Right atrium auricular region (tissue), 2 donors: Measurements from ENCODE around the gene CDH13. TPM values are rescaled to one million over a fixed set of nuclear protein-coding genes. Genes with fewer than 3 reads are reported as not detected.

ENCODE experiments used
- DNase-seq: peaks from one replicate; pipeline ENCODE4 v3.0.0-alpha.2; 2019; ENCODE audit warnings: low spot score
- H3K27ac ChIP-seq, 2 donors: fragments of 200-600 bp; sonication (generic); 1 replicate in 1 of 2; 2 replicates in 1 of 2; pipeline ENCODE4 v1.5.1; 2016 to 2019
- H3K27me3 ChIP-seq, 2 donors: fragments of 200-600 bp; sonication (generic); one replicate each; pipeline versions ENCODE4 v1.5.1 to v1.6.0; 2017 to 2019
- H3K36me3 ChIP-seq: fragments of 200-600 bp; sonication (generic); one replicate; pipeline ENCODE4 v1.5.1; 2016
- H3K4me1 ChIP-seq, 2 donors: fragments of 200-600 bp; sonication (generic); one replicate each; pipeline versions ENCODE4 v1.5.1 to v1.6.0; 2017 to 2019
- H3K4me3 ChIP-seq, 2 donors: fragments of 200-600 bp; sonication (generic); 1 replicate in 1 of 2; 2 replicates in 1 of 2; pipeline ENCODE4 v1.5.1; 2017 to 2019; ENCODE audit warnings: mild to moderate bottlenecking in 1 of 2, moderate library complexity in 1 of 2
- H3K9me3 ChIP-seq, 2 donors: fragments of 200-600 bp; sonication (generic); one replicate each; pipeline ENCODE4 v1.5.1; 2019
- total RNA-seq, 2 donors: library from RNA; depleted of rRNA; stranded (reverse); fragments of >200 nt; gene quantifications; one replicate each; pipeline ENCODE4 v1.1.0, GENCODE V29; 2016
- TF ChIP-seq, protein P1 (sequence below), 2 donors: fragments of 200-600 bp; sonication (generic); IDR thresholded peaks; one replicate each; pipeline ENCODE4 v1.5.1; 2019; ENCODE audit warnings: antibody characterized with exemption in 2 of 2

CDH13 gene
- total RNA-seq, 2 donors from 2014 or later, result 75.4 to 85.9 TPM

DNA sequence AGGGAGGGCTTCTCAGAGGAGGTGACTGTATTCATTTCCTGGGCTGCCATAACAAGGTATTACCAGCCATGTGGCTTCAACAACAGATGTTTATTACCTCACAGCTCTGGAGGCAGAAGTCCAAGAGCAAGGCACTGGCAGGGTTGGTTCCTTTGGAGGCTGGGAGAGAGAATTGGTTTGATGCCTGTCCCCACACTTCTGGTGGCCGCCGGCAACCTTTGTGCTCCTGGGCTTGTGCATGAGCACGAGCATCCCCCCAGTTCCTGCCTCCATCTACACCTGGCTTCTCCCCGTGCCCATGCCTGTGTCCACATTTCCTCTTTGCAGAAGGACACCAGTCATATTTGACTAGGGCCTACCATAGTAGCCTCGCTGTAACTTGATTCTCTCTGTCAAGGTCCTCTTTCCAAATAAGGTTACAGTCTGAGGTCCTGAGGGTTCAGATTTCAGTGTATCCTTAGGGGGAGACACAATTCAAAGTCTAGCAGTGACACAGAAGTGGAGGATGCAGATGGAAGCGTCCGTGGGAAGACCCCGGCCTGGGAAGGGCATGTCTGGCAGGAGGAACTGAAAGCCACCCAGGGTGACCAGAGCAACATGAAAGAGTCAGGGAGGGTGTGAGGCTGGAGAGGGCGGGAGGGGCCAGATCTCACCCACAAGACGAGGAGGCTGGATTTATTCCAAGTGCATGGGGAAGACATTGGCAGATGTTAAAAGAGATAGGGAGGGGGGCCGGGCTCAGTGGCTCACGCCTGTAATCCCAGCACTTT lies 992.8 kb downstream of the CDH13 start:
- TF ChIP-seq, protein P1, sequence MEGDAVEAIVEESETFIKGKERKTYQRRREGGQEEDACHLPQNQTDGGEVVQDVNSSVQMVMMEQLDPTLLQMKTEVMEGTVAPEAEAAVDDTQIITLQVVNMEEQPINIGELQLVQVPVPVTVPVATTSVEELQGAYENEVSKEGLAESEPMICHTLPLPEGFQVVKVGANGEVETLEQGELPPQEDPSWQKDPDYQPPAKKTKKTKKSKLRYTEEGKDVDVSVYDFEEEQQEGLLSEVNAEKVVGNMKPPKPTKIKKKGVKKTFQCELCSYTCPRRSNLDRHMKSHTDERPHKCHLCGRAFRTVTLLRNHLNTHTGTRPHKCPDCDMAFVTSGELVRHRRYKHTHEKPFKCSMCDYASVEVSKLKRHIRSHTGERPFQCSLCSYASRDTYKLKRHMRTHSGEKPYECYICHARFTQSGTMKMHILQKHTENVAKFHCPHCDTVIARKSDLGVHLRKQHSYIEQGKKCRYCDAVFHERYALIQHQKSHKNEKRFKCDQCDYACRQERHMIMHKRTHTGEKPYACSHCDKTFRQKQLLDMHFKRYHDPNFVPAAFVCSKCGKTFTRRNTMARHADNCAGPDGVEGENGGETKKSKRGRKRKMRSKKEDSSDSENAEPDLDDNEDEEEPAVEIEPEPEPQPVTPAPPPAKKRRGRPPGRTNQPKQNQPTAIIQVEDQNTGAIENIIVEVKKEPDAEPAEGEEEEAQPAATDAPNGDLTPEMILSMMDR (IDR thresholded peaks at IDR 0.05), result no peak

DNA sequence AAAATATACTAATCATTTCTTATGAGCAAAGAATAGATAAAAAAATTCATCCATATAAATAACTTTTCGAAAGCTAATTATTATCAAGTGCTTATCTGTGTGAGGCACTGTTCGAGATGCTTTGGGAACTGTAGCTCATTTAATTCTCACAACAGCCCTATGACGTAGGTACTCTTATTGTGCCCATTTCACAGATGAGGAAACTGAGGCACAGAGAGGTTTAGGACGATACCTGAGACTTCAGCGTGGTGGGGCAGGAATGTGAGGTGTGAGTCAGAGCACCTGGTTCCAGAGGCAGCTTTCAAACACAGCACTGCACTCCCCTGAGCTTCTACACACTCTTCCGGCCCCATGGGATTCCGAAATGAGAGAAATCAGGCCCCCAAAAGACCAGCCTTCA lies 995.2 kb downstream of the CDH13 start:
- no peak overlapping the region for H3K27ac ChIP-seq
- H3K9me3 ChIP-seq, result no peaks in the 10 kb centered on the region
- TF ChIP-seq, protein P1 (IDR thresholded peaks at IDR 0.05), result no peak
- no peaks in the 10 kb centered on the region for H3K27me3 ChIP-seq
- no peak overlapping the region for H3K4me3 ChIP-seq
- no peaks in the 10 kb centered on the region for H3K36me3 ChIP-seq
- no peaks in the 10 kb centered on the region for H3K4me1 ChIP-seq
- no peak for DNase-seq

More for the DNA sequence above, 992.8 kb downstream of the CDH13 start:
- no peaks in the 10 kb centered on the region for H3K9me3 ChIP-seq
- no peaks in the 10 kb centered on the region for H3K4me1 ChIP-seq
- no peaks in the 10 kb centered on the region for H3K27me3 ChIP-seq
- no peaks in the 10 kb centered on the region for H3K36me3 ChIP-seq
- H3K4me3 ChIP-seq, result no peak overlapping the region
- no peak for DNase-seq
- no peak overlapping the region for H3K27ac ChIP-seq

DNA sequence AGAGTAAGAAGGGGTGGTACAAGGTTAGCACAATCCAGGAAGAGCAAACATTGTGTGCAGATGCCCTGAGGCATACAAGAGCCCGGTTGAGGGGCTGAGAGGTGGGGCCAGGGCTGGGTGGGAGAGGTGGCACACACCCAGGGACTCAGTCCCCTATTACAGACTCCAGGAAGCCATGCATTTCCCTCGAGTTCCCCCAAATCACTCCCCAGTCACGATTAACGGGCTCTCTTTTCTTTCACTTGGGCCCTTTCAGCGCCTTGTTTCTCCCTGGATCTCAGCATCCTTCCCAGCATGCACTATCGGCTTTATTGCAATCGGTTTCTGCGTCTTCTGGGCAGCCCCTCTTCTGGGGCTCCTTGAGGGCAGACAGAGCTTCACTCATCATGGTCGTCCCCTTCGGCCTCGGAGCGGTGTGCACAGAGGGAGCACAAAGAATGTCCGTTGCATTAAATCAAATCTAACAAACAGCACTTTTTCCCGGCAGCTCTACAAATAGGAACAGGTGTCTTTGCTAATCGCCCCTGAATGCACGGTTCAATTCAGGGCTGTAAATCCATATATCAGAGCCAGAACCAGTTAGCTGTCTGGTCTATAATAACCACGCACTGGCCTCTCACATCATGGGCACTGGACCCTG lies 996.4 kb downstream of the CDH13 start:
- no peaks in the 10 kb centered on the region for H3K27me3 ChIP-seq
- peak; percentile 38 for DNase-seq

DNA sequence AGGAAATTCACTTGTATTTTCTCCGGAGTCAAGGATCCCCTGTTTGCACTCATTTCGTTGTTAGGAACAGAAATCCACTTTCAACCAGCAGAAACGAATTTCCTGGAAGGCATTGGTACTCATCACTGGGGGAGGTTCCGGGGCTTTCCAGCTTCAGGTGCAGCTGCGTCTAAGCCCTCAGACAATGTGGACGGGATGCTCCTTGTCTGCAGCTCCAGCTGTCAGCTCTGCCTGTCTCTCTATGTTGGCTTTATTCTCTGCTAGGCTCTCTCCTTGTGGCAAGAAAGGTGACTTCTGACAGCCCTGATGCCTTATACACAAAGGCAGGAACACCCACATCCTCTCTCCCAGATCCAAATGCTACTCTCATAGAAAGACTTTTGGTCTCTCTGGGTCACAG lies 997.1 kb downstream of the CDH13 start:
- TF ChIP-seq, protein P1 (IDR thresholded peaks at IDR 0.05), result no peak
- DNase-seq, result no peak
- no peaks in the 10 kb centered on the region for H3K27me3 ChIP-seq
- no peak overlapping the region for H3K4me3 ChIP-seq
- no peaks in the 10 kb centered on the region for H3K9me3 ChIP-seq
- no peaks in the 10 kb centered on the region for H3K4me1 ChIP-seq
- H3K27ac ChIP-seq, result no peak overlapping the region
- no peaks in the 10 kb centered on the region for H3K36me3 ChIP-seq

More for the DNA sequence above, 996.4 kb downstream of the CDH13 start:
- Histone ChIP-seq H3K4me1 (no peaks in the 10 kb centered on the region), H3K4me3 (no peak overlapping the region), H3K9me3 (no peaks in the 10 kb centered on the region), H3K36me3 (no peaks in the 10 kb centered on the region), H3K27ac (no peak overlapping the region)
- TF ChIP-seq, protein P1 (IDR thresholded peaks at IDR 0.05), result no peak

DNA sequence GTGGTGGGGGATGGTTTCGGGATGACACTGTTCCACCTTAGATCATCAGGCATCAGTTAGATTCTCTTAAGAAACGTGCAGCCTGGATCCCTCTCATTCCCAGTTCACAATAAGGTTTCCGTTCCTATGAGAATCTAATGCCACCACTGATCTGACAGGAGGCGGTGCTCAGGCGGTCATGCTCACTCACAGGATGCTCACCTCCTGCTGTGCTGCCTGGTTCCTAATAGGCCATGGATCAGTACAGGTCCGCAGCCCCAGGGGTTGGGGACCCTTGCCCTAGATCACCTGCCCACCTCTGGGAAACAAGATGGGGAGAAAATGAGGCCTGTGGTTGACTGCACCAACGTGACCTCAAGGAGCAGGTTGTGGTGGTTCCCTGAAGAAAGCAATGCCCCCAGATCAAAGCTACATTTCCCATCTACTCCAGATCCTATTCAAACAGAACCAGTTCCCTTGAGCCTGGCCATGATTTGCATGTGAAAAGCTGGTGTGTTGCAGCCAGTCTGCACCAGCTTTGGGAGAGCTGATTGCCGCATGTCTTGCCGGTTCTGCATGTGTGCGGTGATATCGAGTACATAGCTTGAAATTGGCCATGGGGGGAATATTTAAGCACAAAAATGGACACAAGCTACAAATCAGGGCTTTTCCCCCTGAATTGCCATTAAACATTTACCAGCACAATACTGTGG lies 997.8 kb downstream of the CDH13 start:
- no peaks in the 10 kb centered on the region for H3K4me1 ChIP-seq
- H3K4me3 ChIP-seq, result no peak overlapping the region
- TF ChIP-seq, protein P1 (IDR thresholded peaks at IDR 0.05), result no peak
- H3K36me3 ChIP-seq, result no peaks in the 10 kb centered on the region
- no peak overlapping the region for H3K27ac ChIP-seq
- no peaks in the 10 kb centered on the region for H3K9me3 ChIP-seq
- peak; percentile 46 for DNase-seq
- no peaks in the 10 kb centered on the region for H3K27me3 ChIP-seq
